Gastrocnemius medialis (tissue), 4 donors: ENCODE results near the gene ZMPSTE24. TPM values are rescaled to one million over a fixed set of nuclear protein-coding genes. Genes with fewer than 3 reads are reported as not detected.

Source experiments
- ATAC-seq, 2 donors: fragments of 150-250 bp; one replicate each; pipeline ENCODE4 v1.9.1; 2016
- DNase-seq, 2 donors: peaks; one replicate each; pipeline ENCODE4 v3.0.0-alpha.2; 2019
- H3K27ac ChIP-seq, 4 donors: fragments of 200-600 bp; sonication (generic); 1 replicate in 1 of 4; 2 replicates in 3 of 4; pipeline ENCODE4 v1.5.1; 2016 to 2018; ENCODE audit warnings: mild to moderate bottlenecking in 2 of 4, moderate library complexity in 1 of 4
- H3K27me3 ChIP-seq, 3 donors: fragments of 200-600 bp; sonication (generic) in 2 of 3; 1 replicate in 1 of 3; 2 replicates in 2 of 3; pipeline versions ENCODE4 v1.5.1 to v1.6.0; 2016 to 2019; ENCODE audit warnings: mild to moderate bottlenecking in 1 of 3, moderate library complexity in 1 of 3
- H3K36me3 ChIP-seq, 2 donors: fragments of 200-600 bp; sonication (generic) in 1 of 2; one replicate each; pipeline ENCODE4 v1.5.1; 2017 to 2018
- H3K4me1 ChIP-seq, 2 donors: fragments of 200-600 bp; sonication (generic) in 1 of 2; one replicate each; pipeline ENCODE4 v1.5.1; 2016 to 2017; ENCODE audit warnings: mild to moderate bottlenecking in 2 of 2
- H3K4me3 ChIP-seq, 4 donors: fragments of 200-600 bp; sonication (generic) in 3 of 4; 1 replicate in 1 of 4; 2 replicates in 3 of 4; pipeline ENCODE4 v1.5.1; 2016 to 2019; ENCODE audit warnings: mild to moderate bottlenecking in 2 of 4
- H3K9me3 ChIP-seq, 3 donors: fragments of 200-600 bp; sonication (generic) in 2 of 3; 1 replicate in 1 of 3; 2 replicates in 2 of 3; pipeline ENCODE4 v1.5.1; 2016 to 2019
- POLR2A ChIP-seq, 2 donors: fragments of 450-650 bp; IDR thresholded peaks; one replicate each; pipeline ENCODE4 v1.6.1; 2017; ENCODE audit warnings: antibody characterized with exemption in 2 of 2, mild to moderate bottlenecking in 2 of 2, moderate library complexity in 2 of 2
- in situ Hi-C, 4 donors: fragments of 200-750 bp; cut with MboI; loops; one replicate each; pipeline versions ENCODE4 v1.15.0 to v1.8.0; 2017; ENCODE audit warnings: low sequenced_read_pairs in 4 of 4
- intact Hi-C: fragments of 100-400 bp; cut with DNase I; formaldehyde crosslinking; loops from one replicate; pipeline ENCODE4 v1.15.1; 2023; ENCODE audit warnings: low total_unique reads
- total RNA-seq, 4 donors: library from RNA; depleted of rRNA; stranded (reverse); fragments of >200 nt; gene quantifications; one replicate each; pipeline versions ENCODE4 v1.1.0 to v1.2.3, GENCODE V29; 2016
- TF ChIP-seq, protein P1 (sequence below), 5 experiments: fragments of 450-650 bp in 3 of 5; fragments of 200-600 bp in 2 of 5; sonication (generic) in 2 of 5; IDR thresholded peaks in 4 of 5; conservative IDR thresholded peaks in 1 of 5; 1 replicate in 4 of 5; 2 replicates in 1 of 5; pipeline ENCODE4 v1.5.1; 2016 to 2019; ENCODE audit warnings: antibody characterized with exemption in 5 of 5, mild to moderate bottlenecking in 3 of 5, moderate library complexity in 3 of 5

ZMPSTE24 gene
- total RNA-seq, 4 donors from 2014 or later, result 19.9 to 31.9 (median 24.0) TPM

- H3K4me3 ChIP-seq, result no peak overlapping the region
- H3K4me1 ChIP-seq, result peaks cover 29 to 31% of the 10 kb centered on the region in 2 donors
- no peaks in the 10 kb centered on the region for H3K9me3 ChIP-seq
- DNase-seq, result no peak
- intact Hi-C loops (loop anchor here (5.0 kb wide), 3 partner anchors 117 to 213 kb away; partner anchors contain the start of genes CAP1 and SMAP2), in situ Hi-C loops (loop anchor here in 3 of 4 donors (5.0 to 10.0 kb wide), 3 partner anchors 90 to 100 kb away; partner anchors contain the start of gene RLF (in 2 of the 3))
- TF ChIP-seq POLR2A (IDR thresholded peaks at IDR 0.05), result no peak
- TF ChIP-seq, protein P1, sequence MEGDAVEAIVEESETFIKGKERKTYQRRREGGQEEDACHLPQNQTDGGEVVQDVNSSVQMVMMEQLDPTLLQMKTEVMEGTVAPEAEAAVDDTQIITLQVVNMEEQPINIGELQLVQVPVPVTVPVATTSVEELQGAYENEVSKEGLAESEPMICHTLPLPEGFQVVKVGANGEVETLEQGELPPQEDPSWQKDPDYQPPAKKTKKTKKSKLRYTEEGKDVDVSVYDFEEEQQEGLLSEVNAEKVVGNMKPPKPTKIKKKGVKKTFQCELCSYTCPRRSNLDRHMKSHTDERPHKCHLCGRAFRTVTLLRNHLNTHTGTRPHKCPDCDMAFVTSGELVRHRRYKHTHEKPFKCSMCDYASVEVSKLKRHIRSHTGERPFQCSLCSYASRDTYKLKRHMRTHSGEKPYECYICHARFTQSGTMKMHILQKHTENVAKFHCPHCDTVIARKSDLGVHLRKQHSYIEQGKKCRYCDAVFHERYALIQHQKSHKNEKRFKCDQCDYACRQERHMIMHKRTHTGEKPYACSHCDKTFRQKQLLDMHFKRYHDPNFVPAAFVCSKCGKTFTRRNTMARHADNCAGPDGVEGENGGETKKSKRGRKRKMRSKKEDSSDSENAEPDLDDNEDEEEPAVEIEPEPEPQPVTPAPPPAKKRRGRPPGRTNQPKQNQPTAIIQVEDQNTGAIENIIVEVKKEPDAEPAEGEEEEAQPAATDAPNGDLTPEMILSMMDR (IDR thresholded peaks at IDR 0.05 in 4 of 5, conservative IDR thresholded peaks at IDR 0.05 in 1 of 5), result no peak
- H3K36me3 ChIP-seq, result no peaks in the 10 kb centered on the region
- no peaks in the 10 kb centered on the region for H3K27me3 ChIP-seq
- no peak for ATAC-seq
- no peak overlapping the region for H3K27ac ChIP-seq
Measured at GRCh38 chr1:40255231-40255630, 2.8 kb upstream of the ZMPSTE24 start.

DNA sequence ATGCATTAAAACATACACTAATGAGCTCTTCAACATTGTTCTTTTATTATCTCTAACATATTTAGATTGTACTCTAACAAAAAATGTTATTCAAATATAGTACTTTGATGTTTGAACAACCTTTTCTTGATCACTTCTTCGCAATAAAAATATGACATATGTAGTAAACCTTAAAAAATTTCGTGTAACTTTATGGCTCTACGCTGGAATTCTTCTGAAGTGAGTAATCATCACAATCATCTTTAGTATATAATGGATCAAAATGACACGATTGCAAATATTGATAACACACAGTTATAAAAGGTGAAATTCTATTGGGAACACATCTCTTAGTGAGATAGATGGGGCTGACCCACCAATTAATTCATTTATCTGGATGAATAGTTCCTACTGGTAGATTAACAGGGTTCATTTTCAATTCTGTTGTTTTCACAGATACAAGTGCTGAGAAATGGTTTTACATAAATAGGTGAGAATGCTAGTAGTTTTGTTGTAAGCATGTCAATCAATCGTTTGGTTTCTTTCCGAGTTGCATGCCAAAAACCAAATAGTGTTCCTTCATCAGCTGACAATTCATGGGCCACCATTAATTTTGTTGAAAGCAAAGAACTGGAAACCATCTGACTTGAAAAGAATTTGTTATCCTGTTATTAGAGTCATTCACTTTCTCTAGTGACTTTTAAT, 1.5 kb upstream of the ZMPSTE24 start:
- peaks cover 29 to 35% of the 10 kb centered on the region in 2 donors for H3K4me1 ChIP-seq
- intact Hi-C loops, result loop anchor here (2.0 to 5.0 kb wide), 4 partner anchors 96 to 214 kb away; partner anchors contain the start of genes CAP1, RLF and SMAP2
- peak overlapping the region; percentile 83 to 98 (median 88) for H3K27ac ChIP-seq
- H3K4me3 ChIP-seq, result peak overlapping the region; percentile 90 to 100 (median 93)
- ATAC-seq, result no peak
- H3K36me3 ChIP-seq, result peaks cover 0 to 12% of the 10 kb centered on the region in 2 donors
- DNase-seq, result no peak
- in situ Hi-C loops, result loop anchor here in 3 of 4 donors (5.0 to 10.0 kb wide), 3 partner anchors 92 to 102 kb away; partner anchors contain the start of gene RLF (in 2 of the 3)
- TF ChIP-seq, protein P1 (IDR thresholded peaks at IDR 0.05 in 4 of 5, conservative IDR thresholded peaks at IDR 0.05 in 1 of 5), result no peak
- no peak for TF ChIP-seq POLR2A (IDR thresholded peaks at IDR 0.05)
- no peaks in the 10 kb centered on the region for H3K9me3 ChIP-seq
- H3K27me3 ChIP-seq, result no peaks in the 10 kb centered on the region

- Histone ChIP-seq H3K36me3 (peaks cover 0 to 20% of the 10 kb centered on the region in 2 donors), H3K27ac (peak overlapping the region; percentile 83 to 98 (median 88)), H3K4me1 (peaks cover 29 to 41% of the 10 kb centered on the region in 2 donors), H3K27me3 (no peaks in the 10 kb centered on the region), H3K9me3 (no peaks in the 10 kb centered on the region), H3K4me3 (peak overlapping the region; percentile 90 to 100 (median 93))
- intact Hi-C loops, result loop anchor here (2.0 to 5.0 kb wide), 4 partner anchors 96 to 215 kb away; partner anchors contain the start of genes CAP1, RLF and SMAP2
- TF ChIP-seq, protein P1 (IDR thresholded peaks at IDR 0.05 in 4 of 5, conservative IDR thresholded peaks at IDR 0.05 in 1 of 5), result no peak
- TF ChIP-seq POLR2A (IDR thresholded peaks at IDR 0.05), result no peak
- ATAC-seq (peak; percentile 7 to 18), DNase-seq (no peak)
- in situ Hi-C loops, result loop anchor here in 3 of 4 donors (5.0 to 10.0 kb wide), 3 partner anchors 92 to 102 kb away; partner anchors contain the start of gene RLF (in 2 of the 3)
Measured at GRCh38 chr1:40257313-40257687, 736 bp upstream of the ZMPSTE24 start.

- Histone ChIP-seq H3K27ac (peak overlapping the region; percentile 83 to 98 (median 88)), H3K4me1 (peaks cover 32 to 50% of the 10 kb centered on the region in 2 donors), H3K9me3 (no peaks in the 10 kb centered on the region), H3K36me3 (peaks cover 0 to 30% of the 10 kb centered on the region in 2 donors), H3K4me3 (peak overlapping the region; percentile 90 to 100 (median 93)), H3K27me3 (no peaks in the 10 kb centered on the region)
- intact Hi-C loops (loop anchor here (5.0 kb wide), 3 partner anchors 114 to 216 kb away; partner anchors contain the start of genes CAP1 and SMAP2), in situ Hi-C loops (loop anchor here in 3 of 4 donors (5.0 to 10.0 kb wide), 3 partner anchors 94 to 104 kb away; partner anchors contain the start of gene RLF (in 2 of the 3))
- DNase-seq (no peak), ATAC-seq (no peak)
- TF ChIP-seq, protein P1 (IDR thresholded peaks at IDR 0.05 in 4 of 5, conservative IDR thresholded peaks at IDR 0.05 in 1 of 5), result no peak
- no peak for TF ChIP-seq POLR2A (IDR thresholded peaks at IDR 0.05)
Measured at GRCh38 chr1:40258445-40258769, 371 bp downstream of the ZMPSTE24 start.
